ENCODE results near the gene SMARCA2.

DNA sequence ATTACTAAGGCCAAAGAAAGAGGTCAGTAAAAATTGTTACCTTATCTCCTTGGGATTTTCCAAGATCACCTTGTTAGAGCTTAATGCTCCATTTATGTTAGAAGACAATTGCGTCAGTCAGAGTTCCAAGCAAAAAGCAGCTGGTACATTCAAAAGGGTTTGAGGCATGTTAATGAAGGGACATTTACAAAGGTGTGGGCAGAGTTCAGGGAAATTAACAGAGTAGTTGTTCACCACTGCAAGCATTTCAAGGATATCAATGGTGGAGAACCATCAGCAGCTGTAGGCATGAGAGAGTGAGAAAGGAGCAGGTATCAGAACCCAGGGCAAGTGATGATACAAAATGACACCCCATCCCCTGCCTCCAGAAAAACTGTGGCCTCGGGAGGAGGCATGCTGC, 17.0 kb upstream of the SMARCA2 start:
- TF ChIP-seq, protein P1, sequence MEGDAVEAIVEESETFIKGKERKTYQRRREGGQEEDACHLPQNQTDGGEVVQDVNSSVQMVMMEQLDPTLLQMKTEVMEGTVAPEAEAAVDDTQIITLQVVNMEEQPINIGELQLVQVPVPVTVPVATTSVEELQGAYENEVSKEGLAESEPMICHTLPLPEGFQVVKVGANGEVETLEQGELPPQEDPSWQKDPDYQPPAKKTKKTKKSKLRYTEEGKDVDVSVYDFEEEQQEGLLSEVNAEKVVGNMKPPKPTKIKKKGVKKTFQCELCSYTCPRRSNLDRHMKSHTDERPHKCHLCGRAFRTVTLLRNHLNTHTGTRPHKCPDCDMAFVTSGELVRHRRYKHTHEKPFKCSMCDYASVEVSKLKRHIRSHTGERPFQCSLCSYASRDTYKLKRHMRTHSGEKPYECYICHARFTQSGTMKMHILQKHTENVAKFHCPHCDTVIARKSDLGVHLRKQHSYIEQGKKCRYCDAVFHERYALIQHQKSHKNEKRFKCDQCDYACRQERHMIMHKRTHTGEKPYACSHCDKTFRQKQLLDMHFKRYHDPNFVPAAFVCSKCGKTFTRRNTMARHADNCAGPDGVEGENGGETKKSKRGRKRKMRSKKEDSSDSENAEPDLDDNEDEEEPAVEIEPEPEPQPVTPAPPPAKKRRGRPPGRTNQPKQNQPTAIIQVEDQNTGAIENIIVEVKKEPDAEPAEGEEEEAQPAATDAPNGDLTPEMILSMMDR (IDR thresholded peaks at IDR 0.05) = no peak
- TF ChIP-seq EZH2 (IDR thresholded peaks at IDR 0.05) = no peak
- TF ChIP-seq EZH2phosphoT487 (IDR thresholded peaks at IDR 0.05) = no peak
